CD4-positive, alpha-beta T cell treated with Interleukin-15 for 1 hour (primary cell): ENCODE results near the gene DNM1.
"Not testable (repeated sequence)": the region's sequence is repeated elsewhere in the genome, so short reads cannot be mapped to it uniquely, and the experiment has no call there.

ENCODE experiments used
- DNase-seq: peaks from one replicate; pipeline ENCODE4 v3.0.0-alpha.2; 2020

DNM1 gene

GRCh38 chr9:128178806-128179431, 24.3 kb upstream of the DNM1 start:
- no peak for DNase-seq

GRCh38 chr9:128180001-128180400, 23.2 kb upstream of the DNM1 start:
- no peak for DNase-seq

GRCh38 chr9:128180447-128180846, 22.7 kb upstream of the DNM1 start:
- DNase-seq, result no peak

GRCh38 chr9:128181480-128181879, 21.7 kb upstream of the DNM1 start:
- DNase-seq, result not testable (repeated sequence)

GRCh38 chr9:128182893-128183588, 20.1 kb upstream of the DNM1 start:
- DNase-seq, result no peak

- DNase-seq, result no peak
These were observed 16.9 kb upstream of the DNM1 start for GRCh38 chr9:128185979-128186965.

- DNase-seq, result no peak
These were observed 15.8 kb upstream of the DNM1 start for GRCh38 chr9:128187361-128187760.

GRCh38 chr9:128188209-128188608, 15.0 kb upstream of the DNM1 start:
- DNase-seq, result no peak

- DNase-seq, result no peak
These were observed 13.2 kb upstream of the DNM1 start for GRCh38 chr9:128190013-128190412.

GRCh38 chr9:128190516-128191405, 12.4 kb upstream of the DNM1 start:
- DNase-seq, result no peak

GRCh38 chr9:128191406-128192046, 11.7 kb upstream of the DNM1 start, which contains the start of gene CIZ1:
CIZ1 (minus strand) TSS chr9:128191572; CDS start chr9:128190857, 715 bp downstream.
- DNase-seq, result peak; percentile 68

- no peak for DNase-seq
These were observed 10.4 kb upstream of the DNM1 start for GRCh38 chr9:128192601-128193371.

- no peak for DNase-seq
These were observed 9.6 kb upstream of the DNM1 start for GRCh38 chr9:128193469-128194096.

GRCh38 chr9:128201441-128202369, 1.5 kb upstream of the DNM1 start:
- DNase-seq, result no peak

GRCh38 chr9:128202648-128203023, 543 bp upstream of the DNM1 start:
- no peak for DNase-seq

GRCh38 chr9:128203707-128204551, 750 bp downstream of the DNM1 start:
- DNase-seq, result no peak

GRCh38 chr9:128204858-128205257, 1.7 kb downstream of the DNM1 start:
- DNase-seq, result no peak

- DNase-seq, result no peak
These were observed 2.2 kb downstream of the DNM1 start for GRCh38 chr9:128205296-128205944.
